HG03571 (cell line): Measurements from ENCODE around the gene SEPTIN1.

Source experiments
- ATAC-seq: cut with Tn5 transposase; IDR thresholded peaks from one replicate; pipeline ENCODE4 v1.9.1; 2021; ENCODE audit not compliant: unreplicated experiment

The SEPTIN1 gene

DNA sequence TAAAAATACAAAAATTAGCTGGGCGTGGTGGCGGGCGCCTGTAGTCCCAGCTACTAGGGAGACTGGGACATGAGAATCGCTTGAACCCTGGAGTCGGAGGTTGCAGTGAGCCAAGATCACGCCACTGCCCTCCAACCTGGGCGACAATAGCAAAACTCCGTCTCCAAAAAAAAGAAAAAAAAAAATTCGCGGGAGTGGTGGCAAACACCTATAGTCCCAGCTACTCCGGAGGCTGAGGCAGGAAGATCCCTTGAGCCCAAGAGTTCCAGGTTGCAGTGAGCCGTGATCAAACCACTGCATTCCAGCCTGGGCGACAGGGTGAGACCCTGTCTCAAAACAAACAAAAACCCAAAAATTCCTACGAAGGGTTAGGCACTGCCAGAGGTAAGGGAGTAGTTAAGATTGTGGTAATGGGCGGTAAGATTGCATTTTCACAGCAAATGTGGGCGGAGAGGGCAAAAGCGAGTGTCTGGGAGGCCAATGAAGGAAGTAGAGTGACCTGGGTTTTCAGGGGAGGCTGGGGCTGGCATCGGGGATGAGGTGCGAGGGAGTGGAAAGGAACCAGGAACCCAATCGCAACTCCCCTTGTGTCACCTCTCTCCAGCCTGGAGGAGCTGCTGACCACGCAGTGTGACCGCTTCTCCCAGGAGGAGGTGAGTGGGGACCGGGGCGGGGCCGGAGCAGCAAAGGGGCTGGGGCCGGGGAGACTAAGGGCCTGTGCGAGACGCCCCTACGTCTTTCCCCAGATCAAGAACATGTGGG is 5.1 kb downstream of the SEPTIN1 start:
- ATAC-seq = no peak

- ATAC-seq = no peak
These were observed 5.9 kb downstream of the SEPTIN1 start for GRCh38 chr16:30376461-30376902.

- no peak for ATAC-seq
These were observed 6.5 kb downstream of the SEPTIN1 start for GRCh38 chr16:30375864-30376263.

DNA sequence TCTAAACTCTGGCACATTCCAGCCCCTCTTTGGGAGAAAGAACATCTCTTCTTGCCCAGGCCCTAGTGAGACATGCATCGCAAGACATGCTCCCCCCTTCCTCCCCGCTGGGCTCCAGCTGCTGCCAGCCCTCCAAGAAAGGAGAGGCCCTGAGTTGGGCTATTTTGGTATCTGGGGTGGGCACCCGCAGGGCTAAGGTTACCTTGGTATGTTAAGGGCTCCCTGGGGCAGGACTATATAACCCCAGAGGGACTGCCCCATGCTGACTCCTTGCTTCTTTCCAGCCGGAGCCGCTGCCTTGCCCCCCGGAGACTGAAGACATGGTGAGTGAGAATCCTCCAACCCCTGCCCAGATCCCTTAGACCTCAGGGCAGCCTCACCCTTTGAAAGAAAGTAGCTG is 7.8 kb downstream of the SEPTIN1 start, which contains the start of gene MYL11:
Gene MYL11, plus strand, starts transcription at position 265 of the 400 bp plus-strand sequence. Its CDS starts 56 bp downstream, at position 321.
- no peak for ATAC-seq

- no peak for ATAC-seq
These were observed 9.6 kb downstream of the SEPTIN1 start for GRCh38 chr16:30372725-30373124.

DNA sequence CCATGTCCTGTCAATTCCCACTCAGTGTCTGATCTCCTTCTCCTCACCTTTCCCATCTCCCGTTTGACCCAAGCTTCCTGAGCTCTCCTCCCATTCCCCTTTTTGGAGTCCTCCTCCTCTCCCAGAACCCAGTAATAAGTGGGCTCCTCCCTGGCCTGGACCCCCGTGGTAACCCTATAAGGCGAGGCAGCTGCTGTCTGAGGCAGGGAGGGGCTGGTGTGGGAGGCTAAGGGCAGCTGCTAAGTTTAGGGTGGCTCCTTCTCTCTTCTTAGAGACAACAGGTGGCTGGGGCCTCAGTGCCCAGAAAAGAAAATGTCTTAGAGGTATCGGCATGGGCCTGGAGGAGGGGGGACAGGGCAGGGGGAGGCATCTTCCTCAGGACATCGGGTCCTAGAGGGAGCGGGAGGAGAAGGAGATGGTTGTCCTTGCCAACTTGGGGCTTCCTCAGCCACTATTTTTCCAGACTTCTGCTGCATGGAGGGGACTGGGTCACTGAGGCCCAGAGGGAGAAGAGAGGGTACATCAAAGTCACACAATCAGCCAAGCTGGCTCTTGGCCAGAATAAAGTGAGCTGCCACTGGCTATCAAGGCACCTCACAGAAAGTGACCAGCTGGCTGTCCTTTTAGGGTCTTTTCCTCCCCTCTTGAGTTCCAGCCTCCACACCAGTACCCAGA is 10.2 kb downstream of the SEPTIN1 start:
- no peak for ATAC-seq

GRCh38 chr16:30371248-30371816 is 11.0 kb downstream of the SEPTIN1 start:
- ATAC-seq = no peak

DNA sequence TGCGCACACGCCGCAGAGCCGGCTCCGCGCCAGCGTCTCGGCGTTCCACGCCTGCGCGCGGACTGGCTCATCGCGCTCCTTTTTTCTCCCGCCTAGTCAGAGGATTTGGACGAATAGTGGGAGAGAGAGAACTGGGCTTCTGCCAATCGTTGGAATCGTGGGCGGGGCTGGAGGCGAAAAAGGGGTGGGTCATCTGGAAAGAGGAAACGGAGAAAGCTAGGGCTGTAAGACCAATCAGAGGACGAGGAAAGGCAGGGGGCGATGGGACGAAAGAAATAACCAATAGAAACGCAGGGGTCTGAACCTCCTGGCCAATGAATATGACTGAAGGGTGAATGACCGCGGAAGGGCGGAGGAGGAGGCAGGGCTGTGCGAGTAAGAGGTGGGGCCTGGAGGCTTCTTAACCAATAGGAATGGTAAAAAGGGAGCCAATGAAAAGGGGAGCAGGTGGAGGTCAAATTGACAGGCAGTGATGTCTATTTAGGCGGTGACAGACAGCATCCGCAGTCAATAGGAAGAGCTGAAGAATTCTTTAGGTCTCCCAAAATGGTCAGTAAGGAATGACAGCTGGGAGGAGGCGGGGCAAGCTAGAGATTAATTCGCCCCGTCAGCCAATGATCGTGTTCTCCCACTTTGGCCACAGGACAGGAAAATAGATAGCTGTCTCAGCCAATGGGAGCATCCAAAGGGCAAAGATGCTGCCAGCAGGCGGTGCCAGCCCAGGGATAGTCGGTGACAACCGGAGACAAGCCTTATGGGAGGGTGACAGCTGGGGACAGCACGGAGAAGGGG is 11.7 kb downstream of the SEPTIN1 start, which contains the start of gene TBC1D10B:
Gene TBC1D10B, minus strand, starts transcription at position 39 of the 792 bp plus-strand sequence. CDS start 311 bp downstream, outside the sequence.
- ATAC-seq = peak; percentile 66

DNA sequence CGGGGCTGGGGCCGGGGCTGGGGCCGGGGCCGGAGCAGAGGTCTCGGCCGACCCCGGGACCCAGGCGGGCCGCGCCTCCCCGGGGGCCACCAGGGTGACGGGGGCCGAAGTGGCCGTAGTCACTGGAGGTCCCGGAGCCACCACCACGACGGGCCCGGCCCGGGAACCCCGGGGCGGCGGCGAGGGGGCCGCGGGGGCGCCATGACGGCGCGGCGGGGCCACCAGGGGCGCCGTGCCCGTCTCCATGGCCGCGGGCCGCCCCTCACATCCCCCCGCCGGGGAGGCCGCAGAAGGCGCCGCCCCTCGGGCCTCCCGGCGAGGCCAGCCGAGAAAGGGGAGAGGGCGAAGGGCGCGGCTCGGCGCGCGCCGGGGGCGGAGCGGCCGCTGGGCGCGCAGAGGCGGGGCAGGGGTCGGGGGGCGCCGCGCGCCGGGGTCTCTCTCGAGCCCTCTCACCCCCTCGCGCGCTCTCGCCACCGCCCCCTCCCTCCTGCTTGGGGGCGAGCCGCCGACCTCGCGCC is 12.4 kb downstream of the SEPTIN1 start:
- ATAC-seq = peak; percentile 5

GRCh38 chr16:30369091-30369937 is 13.0 kb downstream of the SEPTIN1 start:
- ATAC-seq = no peak

- no peak for ATAC-seq
These were observed 13.6 kb downstream of the SEPTIN1 start for GRCh38 chr16:30368792-30369090.

GRCh38 chr16:30368122-30368791 is 14.1 kb downstream of the SEPTIN1 start:
- ATAC-seq = no peak

DNA sequence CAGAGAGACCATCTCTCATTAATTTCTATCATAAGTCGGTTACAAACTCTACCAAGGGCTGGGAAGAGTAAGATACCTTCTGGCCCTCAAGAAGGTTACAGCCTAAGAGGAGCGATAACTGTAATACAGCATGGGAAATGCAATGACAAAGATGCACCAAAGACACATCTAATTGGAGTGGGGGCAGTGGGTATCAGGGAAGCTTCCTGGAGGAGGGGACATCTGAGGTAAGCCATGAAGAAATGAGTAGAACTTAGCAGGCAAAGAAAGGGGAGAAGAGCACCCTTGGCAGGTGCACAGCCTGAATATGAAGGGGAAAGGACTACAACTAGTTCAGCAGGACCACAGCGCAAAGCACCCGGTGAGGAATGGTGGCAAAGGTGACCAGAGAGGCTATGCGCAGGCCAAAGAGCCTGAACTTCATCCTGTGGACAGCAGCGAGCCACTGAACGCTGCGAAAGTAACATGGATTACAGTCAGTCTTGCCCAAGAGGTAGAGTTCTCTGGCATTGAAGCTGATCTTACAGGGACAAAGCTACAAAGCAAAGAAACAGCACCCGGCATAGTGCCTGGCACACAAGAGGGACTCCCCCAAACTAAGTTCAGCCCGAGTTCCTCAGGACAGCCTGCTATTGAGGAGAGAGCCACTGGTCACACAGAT is 14.9 kb downstream of the SEPTIN1 start:
- no peak for ATAC-seq

GRCh38 chr16:30366511-30366910 is 15.8 kb downstream of the SEPTIN1 start:
- no peak for ATAC-seq

DNA sequence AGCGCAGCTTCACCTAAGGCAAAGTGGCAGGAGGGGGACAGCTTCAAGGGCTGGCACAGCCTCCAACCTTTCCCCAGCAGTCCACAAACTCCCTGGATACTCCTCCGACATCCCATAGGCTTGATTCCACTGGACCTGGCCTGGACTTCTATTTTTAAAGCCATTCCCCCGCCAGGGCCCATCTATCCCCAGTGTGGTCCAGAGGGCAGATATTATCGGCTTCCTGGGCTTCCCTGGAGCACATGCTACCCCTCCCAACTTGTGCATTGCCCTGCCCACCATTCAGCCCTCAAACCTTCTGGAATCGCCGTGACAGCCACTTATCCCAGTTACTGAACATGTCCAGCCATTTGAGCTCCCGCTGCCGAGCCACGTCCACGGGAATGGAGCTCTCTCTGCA is 17.2 kb downstream of the SEPTIN1 start:
- no peak for ATAC-seq

DNA sequence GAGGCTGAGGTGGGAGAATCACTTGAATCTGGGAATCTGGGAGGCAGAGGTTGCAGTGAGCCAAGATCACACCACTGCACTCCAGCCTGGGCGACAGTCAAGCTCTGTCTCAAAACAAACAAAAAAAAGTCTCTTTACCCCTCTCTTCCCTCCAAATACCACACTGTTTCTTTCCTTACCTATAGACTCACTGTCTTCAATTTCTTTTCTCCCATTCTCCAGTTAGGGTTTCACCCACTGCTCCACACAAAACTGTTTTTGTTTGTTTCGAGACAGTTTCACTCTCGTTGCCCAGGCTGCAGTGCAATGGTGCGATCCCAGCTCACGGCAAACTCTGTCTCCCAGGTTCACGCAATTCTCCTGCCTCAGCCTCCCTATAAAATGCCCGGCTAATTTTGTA is 21.2 kb downstream of the SEPTIN1 start:
- ATAC-seq = no peak

- no peak for ATAC-seq
These were observed 22.5 kb downstream of the SEPTIN1 start for GRCh38 chr16:30359871-30360170.

- no peak for ATAC-seq
These were observed 23.1 kb downstream of the SEPTIN1 start for GRCh38 chr16:30358990-30359870.
